GM12891 (cell line): ENCODE measurements around the gene VSIG10L2.

Experiments used
- POLR2A ChIP-seq: IDR thresholded peaks from 2 replicates; pipeline ENCODE4 v1.6.1; 2011; ENCODE audit warnings: low read depth, low read length, control low read depth
- POLR2AphosphoS5 ChIP-seq: IDR thresholded peaks from 2 replicates; pipeline ENCODE4 v1.6.1; 2011; ENCODE audit warnings: low read depth, low read length, control low read depth
- TAF1 ChIP-seq: IDR thresholded peaks from 2 replicates; pipeline ENCODE4 v1.6.1; 2011; ENCODE audit warnings: low read depth, low read length, control low read depth

GRCh38 chr11:125998267-125998666 lies 52.4 kb downstream of the VSIG10L2 start:
- no peak for TF ChIP-seq POLR2A
- no peak for TF ChIP-seq POLR2AphosphoS5
- no peak for TF ChIP-seq TAF1
